HUES6 (cell line): ENCODE results near the gene TBC1D24.

Experiments used
- H3K27ac ChIP-seq: 2 replicates; pipeline ENCODE4 v1.7.0; 2013; ENCODE audit warnings: low read depth, mild to moderate bottlenecking, low read length, inconsistent platforms
- H3K27me3 ChIP-seq: 2 replicates; pipeline ENCODE4 v1.6.1; 2013; ENCODE audit warnings: low read length; ENCODE audit not compliant: control insufficient read depth, insufficient read depth
- H3K36me3 ChIP-seq: 2 replicates; pipeline ENCODE4 v1.6.1; 2013; ENCODE audit warnings: low read length; ENCODE audit not compliant: control insufficient read depth, insufficient read depth
- H3K4me1 ChIP-seq: 2 replicates; pipeline ENCODE4 v1.6.1; 2013; ENCODE audit warnings: low read length; ENCODE audit not compliant: control insufficient read depth, insufficient read depth
- H3K4me3 ChIP-seq: 2 replicates; pipeline ENCODE4 v1.5.1; 2013; ENCODE audit warnings: low read depth, low read length
- H3K9ac ChIP-seq: one replicate; pipeline ENCODE4 v1.6.1; 2013; ENCODE audit warnings: mild to moderate bottlenecking, low read length
- H3K9me3 ChIP-seq: 2 replicates; pipeline ENCODE4 v1.6.1; 2013; ENCODE audit warnings: low read depth, low read length; ENCODE audit not compliant: control insufficient read depth, insufficient read depth

Gene TBC1D24

DNA sequence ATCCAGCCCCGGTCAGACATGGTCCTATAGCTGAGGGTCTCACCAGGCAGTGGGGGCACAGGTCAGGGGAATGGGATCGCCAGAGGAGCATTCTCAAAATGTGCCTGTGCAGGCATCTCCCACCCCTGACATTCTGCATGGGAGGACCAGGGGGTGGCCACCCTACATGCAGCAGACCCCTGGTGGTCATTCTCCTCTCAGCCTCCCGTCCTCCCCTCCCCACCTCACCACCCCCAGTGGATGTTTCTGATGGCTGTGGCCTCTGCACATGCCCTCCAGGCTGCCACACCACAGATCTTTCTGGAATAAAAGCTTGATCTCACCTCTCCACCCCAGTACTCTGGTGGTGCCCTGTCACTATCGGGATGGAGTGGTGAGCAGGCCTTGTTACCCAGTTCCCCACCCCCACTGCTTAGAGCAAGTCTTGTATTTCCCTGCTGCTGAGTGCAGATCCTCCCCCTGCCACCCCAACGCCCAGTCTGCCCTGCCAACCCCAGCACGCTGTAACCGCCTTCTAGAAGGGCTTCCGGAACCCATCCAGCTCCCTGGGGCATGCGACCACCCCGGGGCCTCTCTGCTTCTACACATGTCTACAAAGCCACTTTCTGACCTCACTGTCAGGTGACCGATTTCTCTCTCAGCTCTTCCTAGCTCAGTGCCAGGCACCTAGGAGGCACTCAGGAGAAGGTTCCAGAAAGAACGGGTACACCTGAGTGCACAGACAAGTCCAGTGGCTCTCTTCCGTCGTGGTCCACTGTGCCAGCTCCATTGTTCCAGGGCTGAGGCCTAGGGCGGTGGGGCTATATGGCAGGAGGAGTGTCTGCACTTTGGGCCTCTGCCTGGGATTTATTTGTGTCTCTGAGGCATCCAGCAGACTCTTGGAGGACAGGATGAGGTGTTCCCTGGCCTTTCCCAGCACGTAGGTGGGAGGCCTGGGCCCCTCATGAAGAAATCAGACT, 9.3 kb downstream of the TBC1D24 start:
- H3K27ac ChIP-seq: no peak overlapping the region

DNA sequence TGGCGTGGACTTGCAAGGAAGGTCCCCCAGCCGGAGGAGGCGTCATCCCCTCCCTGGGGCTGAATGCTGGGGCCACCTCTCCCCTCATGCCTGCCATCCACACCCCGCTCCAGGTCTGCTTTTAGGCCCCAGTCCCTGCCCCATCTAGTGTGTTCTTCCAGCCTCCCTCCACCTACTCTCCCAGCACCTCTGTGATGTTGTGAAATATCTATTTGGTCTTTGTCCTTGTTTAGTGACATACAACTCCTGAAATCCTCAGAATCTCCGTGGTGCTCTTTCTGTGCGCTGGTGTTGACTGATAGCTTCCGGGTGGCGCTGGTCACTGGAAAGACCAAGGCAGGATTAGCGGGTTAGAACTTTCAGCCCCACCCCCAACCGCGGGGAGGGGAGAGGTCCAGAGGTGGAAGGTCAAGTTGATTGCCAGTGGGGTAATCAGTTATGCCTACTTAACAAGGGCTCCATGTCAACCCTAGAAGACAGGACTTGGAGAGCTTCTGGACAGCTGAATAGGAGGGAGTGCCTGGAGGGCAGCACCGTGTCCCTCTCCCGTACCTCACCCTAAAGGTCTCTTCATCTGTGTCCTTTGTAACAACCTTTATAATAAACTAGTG, 10.1 kb downstream of the TBC1D24 start:
- Histone ChIP-seq H3K4me3 (no peak overlapping the region), H3K9me3 (no peaks in the 10 kb centered on the region), H3K36me3 (no peaks in the 10 kb centered on the region), H3K4me1 (peaks cover 11% of the 10 kb centered on the region), H3K27ac (no peak overlapping the region), H3K9ac (no peak overlapping the region), H3K27me3 (no peaks in the 10 kb centered on the region)

More for the DNA sequence above, 9.3 kb downstream of the TBC1D24 start:
- Histone ChIP-seq H3K4me3 (no peak overlapping the region), H3K9ac (no peak overlapping the region), H3K27me3 (no peaks in the 10 kb centered on the region), H3K9me3 (no peaks in the 10 kb centered on the region), H3K4me1 (peaks cover 11% of the 10 kb centered on the region), H3K36me3 (no peaks in the 10 kb centered on the region)

DNA sequence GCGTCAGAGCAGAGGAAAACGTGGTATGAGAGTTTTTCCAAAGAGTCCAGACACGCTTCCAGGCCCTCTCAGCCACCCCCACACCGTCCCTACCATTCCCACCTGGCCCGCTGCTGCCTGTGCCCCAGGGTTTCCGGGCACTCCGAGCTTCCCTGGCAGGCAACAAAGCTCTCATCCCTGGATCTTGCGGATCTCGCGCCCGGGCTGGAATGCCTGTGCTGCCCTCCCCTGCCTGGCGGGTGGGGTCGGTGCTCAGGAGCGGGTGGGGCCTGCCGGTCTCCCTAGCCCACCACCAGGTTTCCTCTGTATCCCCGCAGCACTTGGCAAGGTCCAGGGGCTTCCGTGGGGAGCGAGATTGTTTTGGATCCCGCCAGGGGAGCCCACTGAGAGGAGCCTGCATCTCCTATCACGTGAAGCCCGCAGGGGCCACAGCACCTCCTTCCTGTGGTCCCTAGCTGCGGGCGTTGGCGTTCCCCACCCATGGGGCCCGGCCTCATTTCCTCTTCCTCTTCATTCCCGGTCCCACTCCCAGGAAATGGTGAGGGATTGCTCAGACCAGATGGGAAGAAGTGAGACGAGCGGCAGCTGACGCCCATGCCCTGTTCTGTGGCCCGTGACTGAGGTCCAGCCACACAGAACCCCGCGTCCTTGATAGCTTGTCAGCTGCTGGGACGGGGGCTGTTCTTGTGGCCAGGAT, 11.0 kb downstream of the TBC1D24 start:
- Histone ChIP-seq H3K27ac (no peak overlapping the region), H3K4me1 (peaks cover 11% of the 10 kb centered on the region), H3K9ac (no peak overlapping the region), H3K4me3 (no peak overlapping the region), H3K27me3 (no peaks in the 10 kb centered on the region), H3K36me3 (no peaks in the 10 kb centered on the region), H3K9me3 (no peaks in the 10 kb centered on the region)

DNA sequence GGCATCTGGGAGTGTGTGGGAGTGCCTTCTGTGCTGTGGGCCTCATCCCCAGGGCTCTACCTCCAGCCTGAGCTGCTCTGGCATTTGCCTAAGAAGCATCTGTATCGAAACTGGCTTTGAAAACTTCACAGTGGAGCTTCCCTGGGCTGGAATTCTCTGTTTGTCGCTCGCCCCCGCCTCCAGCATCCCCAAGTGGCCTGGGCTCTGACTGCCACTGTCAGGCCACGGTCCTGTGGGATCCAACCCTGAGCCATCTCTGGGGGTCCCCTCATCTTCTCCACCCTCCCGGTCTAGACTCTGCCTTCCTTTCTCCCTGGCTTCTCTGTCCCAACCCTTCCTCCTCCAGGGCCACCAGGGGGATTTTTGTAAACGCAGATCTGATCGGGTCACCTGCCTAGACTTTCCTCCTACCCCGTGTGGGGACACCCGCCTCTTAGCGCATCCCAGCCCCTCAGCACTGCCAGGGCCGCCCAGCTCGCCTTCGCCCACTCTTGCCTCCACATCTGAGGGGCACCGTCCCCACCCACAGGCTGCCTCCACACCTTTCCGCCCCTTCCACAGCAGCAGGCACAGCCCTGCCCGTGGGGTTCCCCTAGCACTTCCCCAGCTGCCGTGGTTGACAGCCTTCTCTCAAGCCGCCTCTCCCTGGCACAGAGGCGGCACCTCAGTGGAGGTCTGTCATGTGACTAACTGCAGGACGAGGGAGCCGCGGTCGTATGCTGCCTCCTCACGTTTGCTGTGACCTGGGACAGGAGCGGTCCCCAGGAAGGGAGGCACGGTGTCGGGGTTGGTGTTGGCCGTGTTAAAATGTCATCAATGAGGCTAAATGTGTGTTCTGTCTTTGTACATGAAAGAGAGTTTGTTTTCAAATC, 12.0 kb downstream of the TBC1D24 start:
- no peaks in the 10 kb centered on the region for H3K27me3 ChIP-seq
- H3K4me1 ChIP-seq: peaks cover 11% of the 10 kb centered on the region
- H3K9me3 ChIP-seq: no peaks in the 10 kb centered on the region
- no peak overlapping the region for H3K9ac ChIP-seq
- no peaks in the 10 kb centered on the region for H3K36me3 ChIP-seq
- H3K27ac ChIP-seq: no peak overlapping the region
- no peak overlapping the region for H3K4me3 ChIP-seq

DNA sequence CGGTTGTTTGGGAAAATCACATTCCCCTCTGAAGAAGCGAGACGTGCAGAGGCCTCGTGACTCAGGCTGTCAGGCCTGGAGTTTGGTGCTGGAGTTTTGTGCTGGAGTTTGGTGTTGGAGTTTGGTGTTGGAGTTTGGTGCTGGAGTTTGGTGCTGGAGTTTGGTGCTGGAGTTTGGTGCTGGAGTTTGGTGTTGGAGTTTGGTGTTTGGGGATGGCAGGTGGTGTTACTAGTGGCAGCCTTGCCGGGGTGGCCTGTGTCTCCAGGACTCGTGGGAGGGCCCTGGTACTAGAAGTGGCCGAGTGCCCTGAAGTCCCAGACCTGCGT, 12.6 kb downstream of the TBC1D24 start:
- no peaks in the 10 kb centered on the region for H3K27me3 ChIP-seq
- no peak overlapping the region for H3K4me3 ChIP-seq
- no peaks in the 10 kb centered on the region for H3K36me3 ChIP-seq
- H3K9ac ChIP-seq: no peak overlapping the region
- H3K4me1 ChIP-seq: peaks cover 11% of the 10 kb centered on the region
- H3K9me3 ChIP-seq: no peaks in the 10 kb centered on the region
- no peak overlapping the region for H3K27ac ChIP-seq

DNA sequence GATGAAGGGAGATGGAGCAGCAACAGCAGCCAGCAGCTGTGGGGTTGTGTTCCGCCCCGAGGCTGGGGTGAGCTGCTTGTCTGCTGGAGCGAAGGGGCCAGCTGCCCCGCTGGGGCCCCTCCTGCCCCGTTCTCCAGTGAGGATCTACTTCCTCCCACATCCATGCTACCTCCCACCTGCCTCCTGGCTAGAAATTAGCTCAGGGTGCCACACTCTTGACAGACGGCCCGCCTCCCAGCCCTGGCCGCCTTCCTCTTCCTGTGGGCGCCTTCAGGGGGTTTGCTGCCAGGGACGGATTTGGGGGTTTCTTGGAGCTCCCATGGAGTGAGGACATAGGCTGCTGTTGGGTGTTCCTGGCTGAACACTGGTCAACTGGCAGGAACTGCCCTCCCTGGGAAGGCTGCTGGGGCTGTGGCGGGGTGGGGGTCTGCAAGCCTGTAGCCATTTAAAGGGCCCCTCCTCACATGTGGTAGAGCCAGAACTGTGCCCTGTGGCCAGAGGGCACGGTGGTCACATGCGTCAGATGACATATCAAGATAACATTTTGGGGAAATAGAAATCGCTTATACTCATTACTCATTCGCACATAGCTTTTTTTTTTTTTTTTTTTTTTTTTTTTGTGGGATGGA, 13.1 kb downstream of the TBC1D24 start:
- Histone ChIP-seq H3K27ac (no peak overlapping the region), H3K4me3 (no peak overlapping the region), H3K9ac (no peak overlapping the region), H3K4me1 (peaks cover 11% of the 10 kb centered on the region), H3K36me3 (no peaks in the 10 kb centered on the region), H3K9me3 (no peaks in the 10 kb centered on the region), H3K27me3 (no peaks in the 10 kb centered on the region)

DNA sequence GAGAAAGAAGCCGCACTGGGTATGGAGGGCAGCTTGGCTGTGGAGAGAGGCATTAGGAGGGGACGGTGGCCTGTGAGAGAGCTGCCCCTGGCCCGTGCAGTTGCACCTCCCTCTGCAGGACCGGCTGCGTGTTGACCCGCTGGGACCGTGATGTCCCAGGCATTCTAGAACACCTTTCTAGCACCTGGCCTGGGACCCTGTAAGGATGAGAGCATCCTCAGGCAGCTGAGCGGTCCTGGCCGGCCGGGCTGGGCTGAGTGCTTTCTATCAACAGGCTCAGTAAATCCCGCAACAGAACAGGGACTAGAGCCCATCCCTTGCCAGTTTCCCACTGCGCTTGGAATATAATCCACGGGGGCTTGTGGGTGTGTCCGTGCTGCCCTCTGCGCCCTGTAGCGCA, 14.7 kb downstream of the TBC1D24 start:
- Histone ChIP-seq H3K9me3 (no peaks in the 10 kb centered on the region), H3K4me3 (no peak overlapping the region), H3K27me3 (no peaks in the 10 kb centered on the region), H3K36me3 (no peaks in the 10 kb centered on the region), H3K4me1 (peaks cover 11% of the 10 kb centered on the region), H3K27ac (no peak overlapping the region), H3K9ac (no peak overlapping the region)

DNA sequence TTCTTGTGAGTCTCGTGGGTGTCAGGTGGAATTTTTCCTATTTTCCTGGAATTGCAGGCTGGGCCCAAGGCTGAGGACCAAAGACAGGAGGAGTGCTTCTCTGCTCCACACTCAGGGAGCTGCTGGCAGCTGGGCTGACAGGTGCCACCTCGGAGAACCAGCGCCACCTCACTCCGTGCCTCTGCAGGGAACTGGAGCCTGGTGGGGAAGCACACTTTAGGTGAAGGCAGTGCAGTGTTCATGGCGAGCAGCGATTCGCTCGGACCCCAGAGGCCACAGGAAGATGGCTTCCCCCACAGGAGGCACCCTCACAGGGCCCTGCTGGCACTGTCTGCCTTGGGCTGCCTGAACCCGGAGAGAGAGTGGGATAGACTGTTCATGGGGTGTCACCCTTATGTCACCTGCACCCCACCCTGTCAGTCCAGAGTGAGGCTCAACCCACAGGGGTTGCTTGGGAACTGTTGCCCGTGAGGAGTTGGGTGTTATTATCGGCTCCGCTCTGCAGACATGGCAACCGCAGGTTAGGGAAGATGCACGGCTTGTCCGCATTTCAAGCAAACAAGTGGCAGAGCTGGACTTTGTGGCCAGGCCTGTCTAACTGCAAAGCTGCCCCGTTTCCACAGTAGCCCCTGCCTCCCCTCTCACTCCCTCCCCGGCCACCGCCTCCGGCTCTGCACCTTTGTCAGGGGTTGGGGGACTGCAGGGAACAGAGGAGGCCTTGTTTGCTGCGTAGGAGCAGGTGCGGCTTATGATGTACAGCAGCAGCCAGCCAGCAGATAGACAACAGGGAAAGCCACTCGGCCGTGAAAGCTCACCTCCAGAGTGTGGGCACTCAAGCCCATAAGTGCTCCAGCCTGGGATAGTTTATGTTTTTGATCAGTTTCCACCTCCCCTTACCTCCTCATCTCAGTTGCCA, 15.5 kb downstream of the TBC1D24 start:
- Histone ChIP-seq H3K4me1 (peaks cover 11% of the 10 kb centered on the region), H3K27ac (no peak overlapping the region), H3K4me3 (no peak overlapping the region), H3K27me3 (no peaks in the 10 kb centered on the region), H3K36me3 (no peaks in the 10 kb centered on the region), H3K9ac (no peak overlapping the region), H3K9me3 (no peaks in the 10 kb centered on the region)

DNA sequence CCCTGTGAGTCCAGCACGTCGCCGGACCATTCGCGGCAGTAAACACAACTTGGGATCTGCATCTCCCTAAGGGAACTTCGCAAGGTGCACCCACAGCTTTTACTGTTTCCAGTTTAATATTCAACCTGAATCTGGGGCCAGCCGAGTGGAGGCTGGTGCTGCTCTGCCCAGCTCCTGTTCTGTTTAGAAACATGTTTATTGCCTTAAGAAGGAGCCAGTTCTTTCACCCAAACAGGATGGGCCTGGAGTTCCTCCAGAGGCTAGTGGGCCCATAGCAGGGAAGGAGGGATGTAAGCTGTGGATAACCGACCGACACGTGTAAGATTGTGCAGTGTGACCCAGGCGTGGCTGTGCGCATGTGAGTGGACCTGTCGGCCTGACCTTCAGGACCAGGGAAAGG, 17.4 kb downstream of the TBC1D24 start:
- H3K27me3 ChIP-seq: no peaks in the 10 kb centered on the region
- no peak overlapping the region for H3K27ac ChIP-seq

More for the DNA sequence above, 17.4 kb downstream of the TBC1D24 start:
- Histone ChIP-seq H3K9ac (no peak overlapping the region), H3K9me3 (no peaks in the 10 kb centered on the region), H3K4me3 (no peak overlapping the region), H3K36me3 (peaks cover 13% of the 10 kb centered on the region; the same call in 1 of the 2 replicates), H3K4me1 (peaks cover 6% of the 10 kb centered on the region)
